GM13976 (cell line): ENCODE data around the gene PRRG1.
"Not testable (repeated sequence)": the region's sequence is repeated elsewhere in the genome, so short reads cannot be mapped to it uniquely, and the experiment has no call there.

ENCODE experiments used
- DNase-seq: peaks from one replicate; pipeline ENCODE4 v3.0.0; 2012; ENCODE audit warnings: low spot score
- in situ Hi-C: fragments of 300-500 bp; cut with MboI; formaldehyde crosslinking; loops from one replicate; pipeline ENCODE4 v1.12.0; 2022; ENCODE audit warnings: low sequenced_read_pairs, mixed read lengths, inconsistent platforms; ENCODE audit not compliant: unreplicated experiment
- TF ChIP-seq, protein P1 (sequence below): IDR thresholded peaks from 2 replicates; pipeline ENCODE4 v1.5.1; 2012; ENCODE audit warnings: borderline replicate concordance, mild to moderate bottlenecking; ENCODE audit not compliant: insufficient read depth; ENCODE audit errors: extremely low read depth, missing control alignments, control extremely low read depth

PRRG1 gene

GRCh38 chrX:37425370-37425769 is 76.2 kb downstream of the PRRG1 start:
- no peak for DNase-seq
- in situ Hi-C loops: no loop called here
- TF ChIP-seq, protein P1, sequence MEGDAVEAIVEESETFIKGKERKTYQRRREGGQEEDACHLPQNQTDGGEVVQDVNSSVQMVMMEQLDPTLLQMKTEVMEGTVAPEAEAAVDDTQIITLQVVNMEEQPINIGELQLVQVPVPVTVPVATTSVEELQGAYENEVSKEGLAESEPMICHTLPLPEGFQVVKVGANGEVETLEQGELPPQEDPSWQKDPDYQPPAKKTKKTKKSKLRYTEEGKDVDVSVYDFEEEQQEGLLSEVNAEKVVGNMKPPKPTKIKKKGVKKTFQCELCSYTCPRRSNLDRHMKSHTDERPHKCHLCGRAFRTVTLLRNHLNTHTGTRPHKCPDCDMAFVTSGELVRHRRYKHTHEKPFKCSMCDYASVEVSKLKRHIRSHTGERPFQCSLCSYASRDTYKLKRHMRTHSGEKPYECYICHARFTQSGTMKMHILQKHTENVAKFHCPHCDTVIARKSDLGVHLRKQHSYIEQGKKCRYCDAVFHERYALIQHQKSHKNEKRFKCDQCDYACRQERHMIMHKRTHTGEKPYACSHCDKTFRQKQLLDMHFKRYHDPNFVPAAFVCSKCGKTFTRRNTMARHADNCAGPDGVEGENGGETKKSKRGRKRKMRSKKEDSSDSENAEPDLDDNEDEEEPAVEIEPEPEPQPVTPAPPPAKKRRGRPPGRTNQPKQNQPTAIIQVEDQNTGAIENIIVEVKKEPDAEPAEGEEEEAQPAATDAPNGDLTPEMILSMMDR: no peak

- DNase-seq, in situ Hi-C loops: not testable (repeated sequence)
Measured at GRCh38 chrX:37428962-37429361, 79.8 kb downstream of the PRRG1 start.

- TF ChIP-seq, protein P1: no peak
- no peak for DNase-seq
- in situ Hi-C loops: no loop called here
Measured at GRCh38 chrX:37434362-37434761, 85.2 kb downstream of the PRRG1 start.

DNA sequence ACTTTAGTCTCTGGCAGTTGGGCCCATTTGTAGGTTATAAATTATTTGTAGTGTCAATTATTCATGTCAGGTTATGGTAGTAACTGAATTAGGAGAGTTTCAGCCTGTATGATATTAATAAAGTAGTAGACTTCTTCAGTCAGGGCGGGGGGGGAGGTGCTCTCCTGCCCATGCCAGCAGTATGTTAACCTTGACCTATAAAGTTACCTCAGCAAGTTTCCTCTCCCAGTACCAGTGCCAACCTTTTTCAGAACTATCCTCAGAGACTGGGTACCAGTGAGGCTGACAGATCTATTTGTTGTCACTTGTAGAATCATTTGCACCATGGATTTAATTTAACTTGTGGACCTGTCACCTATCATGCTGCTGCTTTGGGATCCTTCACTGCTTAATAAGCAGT is 88.0 kb downstream of the PRRG1 start:
- in situ Hi-C loops: no loop called here
- TF ChIP-seq, protein P1: no peak
- no peak for DNase-seq

- in situ Hi-C loops: no loop called here
- no peak for DNase-seq
- TF ChIP-seq, protein P1: no peak
Measured at GRCh38 chrX:37441377-37441776, 92.2 kb downstream of the PRRG1 start.

DNA sequence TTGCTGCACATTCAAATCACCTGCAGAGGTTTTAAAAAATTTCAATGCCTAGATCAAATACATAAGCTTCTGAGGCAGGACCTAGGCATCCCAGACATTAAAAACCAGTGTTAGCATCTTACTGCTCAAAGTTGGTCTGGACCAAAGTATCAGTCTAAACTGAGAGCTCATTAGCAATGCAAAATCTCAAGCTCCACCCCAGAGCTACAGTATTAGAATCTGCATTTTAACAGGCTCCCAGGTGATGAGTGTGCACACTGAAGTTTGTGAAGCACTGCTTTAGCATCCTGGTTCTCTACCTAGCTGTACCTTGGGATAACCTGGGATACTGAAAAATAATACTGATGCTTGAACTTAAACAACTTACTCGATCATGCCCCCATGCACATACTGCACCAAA is 96.0 kb downstream of the PRRG1 start:
- in situ Hi-C loops: no loop called here
- TF ChIP-seq, protein P1: no peak
- no peak for DNase-seq

DNA sequence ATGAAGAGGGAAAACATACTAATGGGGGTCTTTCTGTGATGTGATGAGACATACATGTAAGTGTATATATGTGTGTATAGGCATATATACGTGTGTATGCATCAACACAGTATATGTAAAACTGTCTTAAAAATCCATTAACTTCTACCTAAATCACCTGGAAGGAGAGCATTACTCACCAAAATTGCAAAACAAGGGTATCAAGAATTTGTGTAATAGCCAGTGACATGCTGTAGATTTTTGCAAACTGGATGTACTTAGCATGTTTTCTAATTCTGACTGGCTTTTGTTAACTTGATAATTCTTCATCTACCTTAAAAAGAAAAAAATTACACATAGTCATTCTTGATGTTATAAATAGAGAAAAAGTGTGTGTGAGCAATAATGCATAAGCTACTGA is 104.7 kb downstream of the PRRG1 start:
- in situ Hi-C loops: no loop called here
- TF ChIP-seq, protein P1: no peak
- DNase-seq: no peak
